Measurements from ENCODE around the gene IARS2. TPM values are rescaled to one million over a fixed set of nuclear protein-coding genes. Genes with fewer than 3 reads are reported as not detected.
"Not testable (repeated sequence)": the region's sequence is repeated elsewhere in the genome, so short reads cannot be mapped to it uniquely, and the experiment has no call there.

Gene IARS2
- total RNA-seq, 4 donors from 2014 or later, result 62.3 to 87.6 (median 79.2) TPM

DNA sequence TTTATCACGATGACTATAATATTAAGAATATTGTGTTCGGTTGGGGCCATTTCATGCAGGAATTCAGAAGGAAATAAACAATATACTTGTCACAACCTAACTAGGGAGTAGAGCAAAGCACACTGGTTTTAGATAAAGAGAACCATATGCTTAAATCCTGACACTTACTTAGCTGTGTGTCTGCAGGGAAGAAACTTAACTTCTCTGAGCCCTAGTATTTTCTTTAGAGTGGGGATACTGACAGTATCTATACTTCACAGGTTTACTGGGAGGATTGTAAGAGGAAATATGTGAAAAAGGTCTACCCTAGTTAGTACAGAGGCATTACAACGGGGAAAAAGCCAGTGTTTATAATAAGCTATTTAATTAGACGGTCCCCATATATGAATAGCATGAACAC is 72.9 kb downstream of the IARS2 start:
- 92 to 96% methylated on average over 4 of the region's 4 CpGs for WGBS, 2 donors

DNA sequence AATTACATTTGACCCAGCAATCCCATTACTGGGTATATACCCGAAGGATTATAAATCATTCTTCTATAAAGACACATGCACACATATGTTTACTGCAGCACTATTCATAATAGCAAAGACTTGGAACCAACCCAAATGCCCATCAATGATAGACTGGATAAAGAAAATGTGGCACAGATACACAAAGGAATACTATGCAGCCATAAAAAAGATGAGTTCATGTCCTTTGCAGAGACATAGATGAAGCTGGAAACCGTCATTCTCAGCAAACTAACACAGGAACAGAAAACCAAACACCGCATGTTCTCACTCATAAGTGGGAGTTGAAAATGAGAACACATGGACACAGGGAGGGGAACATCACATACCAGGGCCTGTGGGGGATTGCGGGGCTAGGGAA is 76.0 kb downstream of the IARS2 start:
- H3K4me3 ChIP-seq (ENCODE audit: low read depth, poor library complexity, severe bottlenecking); intact Hi-C loops (cut with DNase I; ENCODE audit: low total_unique reads); DNase-seq (ENCODE audit: low spot score in 2 of 2): not testable (repeated sequence)
- WGBS, 2 donors, result 96 to 100% methylated on average over 4 of the region's 4 CpGs

More for the DNA sequence above, 72.9 kb downstream of the IARS2 start:
- TF ChIP-seq, protein P1, sequence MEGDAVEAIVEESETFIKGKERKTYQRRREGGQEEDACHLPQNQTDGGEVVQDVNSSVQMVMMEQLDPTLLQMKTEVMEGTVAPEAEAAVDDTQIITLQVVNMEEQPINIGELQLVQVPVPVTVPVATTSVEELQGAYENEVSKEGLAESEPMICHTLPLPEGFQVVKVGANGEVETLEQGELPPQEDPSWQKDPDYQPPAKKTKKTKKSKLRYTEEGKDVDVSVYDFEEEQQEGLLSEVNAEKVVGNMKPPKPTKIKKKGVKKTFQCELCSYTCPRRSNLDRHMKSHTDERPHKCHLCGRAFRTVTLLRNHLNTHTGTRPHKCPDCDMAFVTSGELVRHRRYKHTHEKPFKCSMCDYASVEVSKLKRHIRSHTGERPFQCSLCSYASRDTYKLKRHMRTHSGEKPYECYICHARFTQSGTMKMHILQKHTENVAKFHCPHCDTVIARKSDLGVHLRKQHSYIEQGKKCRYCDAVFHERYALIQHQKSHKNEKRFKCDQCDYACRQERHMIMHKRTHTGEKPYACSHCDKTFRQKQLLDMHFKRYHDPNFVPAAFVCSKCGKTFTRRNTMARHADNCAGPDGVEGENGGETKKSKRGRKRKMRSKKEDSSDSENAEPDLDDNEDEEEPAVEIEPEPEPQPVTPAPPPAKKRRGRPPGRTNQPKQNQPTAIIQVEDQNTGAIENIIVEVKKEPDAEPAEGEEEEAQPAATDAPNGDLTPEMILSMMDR (IDR thresholded peaks at IDR 0.05), result no peak
- TF ChIP-seq POLR2A (IDR thresholded peaks at IDR 0.05), result no peak
- intact Hi-C loops (cut with DNase I; ENCODE audit: low total_unique reads), result no loop called here
- H3K4me3 ChIP-seq (ENCODE audit: low read depth, poor library complexity, severe bottlenecking), result no peak overlapping the region
- no peak for DNase-seq (ENCODE audit: low spot score in 2 of 2)

DNA sequence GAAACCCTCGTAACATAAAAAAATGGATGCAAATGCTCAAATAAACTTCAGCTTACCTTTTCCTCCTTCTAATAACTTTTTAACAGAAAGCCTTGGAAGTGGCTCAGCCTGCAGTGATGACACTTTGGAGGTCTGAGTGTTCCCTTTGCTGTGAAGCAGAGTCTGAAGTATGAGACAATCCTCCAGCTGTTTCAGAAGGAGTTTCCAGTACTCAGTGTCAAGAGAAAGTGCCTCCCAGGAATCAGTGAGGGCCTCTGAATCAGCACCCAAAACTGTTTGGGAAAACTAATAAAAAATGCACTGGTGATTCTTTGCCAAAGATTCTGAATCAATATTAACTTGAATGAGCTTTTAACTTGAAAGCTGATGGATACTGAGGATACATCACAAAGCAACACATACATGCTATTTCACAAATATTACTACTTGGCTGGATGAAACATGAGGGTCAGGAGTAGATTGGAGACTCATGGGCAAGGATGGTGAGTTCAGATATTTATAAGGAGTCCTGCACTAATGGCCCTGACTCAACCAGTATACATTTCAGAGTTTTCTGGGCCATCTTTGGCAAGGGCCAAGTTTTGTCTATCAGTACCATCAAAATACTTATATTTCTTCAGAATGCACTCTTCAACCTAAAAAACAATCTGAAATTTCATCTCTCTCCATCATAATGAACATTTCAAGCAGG is 77.0 kb downstream of the IARS2 start:
- intact Hi-C loops (cut with DNase I; ENCODE audit: low total_unique reads), result no loop called here
- WGBS, 2 donors, result 95 to 98% methylated on average over 1 of the region's 1 CpG
- no peak for TF ChIP-seq POLR2A (IDR thresholded peaks at IDR 0.05)
- TF ChIP-seq, protein P1 (IDR thresholded peaks at IDR 0.05), result no peak
- no peak for DNase-seq (ENCODE audit: low spot score in 2 of 2)
- no peak overlapping the region for H3K4me3 ChIP-seq (ENCODE audit: low read depth, poor library complexity, severe bottlenecking)

DNA sequence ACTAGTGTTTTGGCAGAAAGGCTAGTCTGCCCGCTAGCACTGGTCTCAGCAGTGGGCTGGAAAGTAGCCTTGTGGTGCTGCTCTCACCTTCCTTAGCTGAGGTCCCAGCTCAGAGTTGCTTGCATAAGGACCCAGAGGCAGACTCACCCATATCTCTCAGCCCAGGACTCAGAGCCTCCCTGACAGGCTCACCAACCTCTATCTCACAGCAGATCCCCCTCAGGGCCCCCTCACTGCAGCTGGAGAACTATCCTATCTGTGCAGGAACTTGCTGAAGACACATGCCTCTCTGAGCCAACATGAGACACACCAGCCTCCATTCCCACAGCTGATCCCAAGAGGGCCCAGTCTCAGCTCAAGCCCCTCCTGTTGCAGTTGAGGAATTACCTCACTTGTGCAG is 82.6 kb downstream of the IARS2 start:
- no peak for TF ChIP-seq POLR2A (IDR thresholded peaks at IDR 0.05)
- TF ChIP-seq, protein P1 (IDR thresholded peaks at IDR 0.05), result no peak
- no peak for DNase-seq (ENCODE audit: low spot score in 2 of 2)
- intact Hi-C loops (cut with DNase I; ENCODE audit: low total_unique reads), result no loop called here
- WGBS, 2 donors, result 100% methylated on average over 1 of the region's 1 CpG
- H3K4me3 ChIP-seq (ENCODE audit: low read depth, poor library complexity, severe bottlenecking), result no peak overlapping the region

DNA sequence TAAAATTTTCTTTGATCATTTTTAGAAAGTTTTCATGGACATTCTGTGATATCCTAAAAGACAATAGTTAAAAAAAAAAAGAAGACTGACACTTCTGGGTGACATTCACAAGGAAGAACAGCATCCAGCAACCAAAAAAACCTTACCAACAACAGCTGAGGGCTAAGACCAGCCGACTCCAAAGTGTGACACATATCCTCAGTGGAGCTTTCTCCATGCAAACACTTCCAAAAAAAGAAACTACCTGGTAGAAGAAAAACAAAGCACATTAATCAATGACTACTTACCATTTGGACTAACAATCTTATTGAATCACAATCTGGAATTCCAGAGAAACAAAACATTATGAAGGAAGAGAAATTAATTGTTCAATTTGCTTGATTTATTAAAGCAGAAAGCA is 88.2 kb downstream of the IARS2 start:
- DNase-seq (ENCODE audit: low spot score in 2 of 2), result no peak
- intact Hi-C loops (cut with DNase I; ENCODE audit: low total_unique reads), result no loop called here
- H3K4me3 ChIP-seq (ENCODE audit: low read depth, poor library complexity, severe bottlenecking), result no peak overlapping the region
- TF ChIP-seq, protein P1 (IDR thresholded peaks at IDR 0.05), result no peak
- no peak for TF ChIP-seq POLR2A (IDR thresholded peaks at IDR 0.05)
- 74 to 84% methylated on average over 1 of the region's 1 CpG for WGBS, 2 donors

DNA sequence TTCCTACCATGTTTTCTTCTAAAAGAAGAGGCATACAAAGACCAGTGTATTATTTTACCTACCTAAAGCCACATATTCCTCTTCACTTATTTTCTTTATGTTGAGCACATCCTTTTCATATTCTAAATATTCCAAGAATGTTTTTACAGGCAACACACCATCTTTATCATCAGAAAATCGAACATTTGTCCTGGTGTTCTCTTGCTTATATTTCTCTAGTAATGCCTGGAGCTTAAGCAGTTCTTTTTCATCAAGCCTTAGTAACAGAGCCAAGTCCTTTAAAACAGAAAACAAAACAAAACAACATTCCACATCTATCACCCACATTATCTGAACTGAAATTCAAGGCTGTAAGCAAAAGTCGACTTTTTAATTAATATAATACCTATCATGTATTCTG is 88.7 kb downstream of the IARS2 start:
- TF ChIP-seq POLR2A (IDR thresholded peaks at IDR 0.05), result no peak
- TF ChIP-seq, protein P1 (IDR thresholded peaks at IDR 0.05), result no peak
- no peak overlapping the region for H3K4me3 ChIP-seq (ENCODE audit: low read depth, poor library complexity, severe bottlenecking)
- intact Hi-C loops (cut with DNase I; ENCODE audit: low total_unique reads), result no loop called here
- 72 to 81% methylated on average over 2 of the region's 2 CpGs for WGBS, 2 donors
- no peak for DNase-seq (ENCODE audit: low spot score in 2 of 2)
